Renal pelvis (tissue), 4 donors: ENCODE data around the gene SLC16A4. TPM values are rescaled to one million over a fixed set of nuclear protein-coding genes. Genes with fewer than 3 reads are reported as not detected.
"Not testable (repeated sequence)": the region's sequence is repeated elsewhere in the genome, so short reads cannot be mapped to it uniquely, and the experiment has no call there.

Experiments used
- DNase-seq: peaks from one replicate; pipeline ENCODE4 v3.0.0-alpha.2; 2013
- polyA plus RNA-seq, 3 donors: library from polyadenylated mRNA; unstranded; fragments of 120-200 nt; gene quantifications; one replicate each; pipeline ENCODE4 v1.2.1, GENCODE V29; 2013; ENCODE audit not compliant: insufficient read length in 3 of 3

Gene SLC16A4
- polyA plus RNA-seq, 3 donors: 66.3 to 117 (median 96.8) TPM

GRCh38 chr1:110413045-110413444 lies 22.2 kb upstream of the SLC16A4 start:
- not testable (repeated sequence) for DNase-seq

- DNase-seq: no peak
These were observed 21.8 kb upstream of the SLC16A4 start for GRCh38 chr1:110412576-110412975.

GRCh38 chr1:110411173-110411735 lies 20.4 kb upstream of the SLC16A4 start:
- DNase-seq: no peak

GRCh38 chr1:110409316-110409715 lies 18.5 kb upstream of the SLC16A4 start:
- DNase-seq: no peak

DNA sequence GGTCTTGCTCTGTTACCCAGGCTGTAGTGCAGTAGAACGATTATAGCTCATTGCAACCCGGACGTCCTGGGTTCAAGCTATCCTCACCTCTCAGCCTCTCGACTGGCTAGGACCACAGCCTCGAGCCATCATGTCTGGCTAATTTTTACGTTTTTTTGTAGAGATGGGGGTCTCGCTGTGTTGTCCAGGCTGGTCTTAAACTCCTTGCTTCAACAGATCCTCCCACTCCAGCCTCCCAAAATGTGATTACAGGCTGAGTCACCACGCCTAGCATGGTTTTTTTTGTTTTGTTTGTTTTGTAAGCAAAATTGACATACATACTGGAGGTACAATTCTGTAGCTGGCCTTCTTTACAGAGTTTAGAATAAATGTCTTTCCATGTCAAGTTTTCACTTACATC lies 17.7 kb upstream of the SLC16A4 start:
- no peak for DNase-seq

- peak; percentile 94 for DNase-seq
These were observed 16.7 kb upstream of the SLC16A4 start, which contains the start of gene LAMTOR5 for GRCh38 chr1:110407260-110408210. Gene LAMTOR5, minus strand, starts transcription at chr1:110407694. Its CDS starts 74 bp downstream, at chr1:110407620.

GRCh38 chr1:110406407-110406806 lies 15.6 kb upstream of the SLC16A4 start:
- DNase-seq: not testable (repeated sequence)

DNA sequence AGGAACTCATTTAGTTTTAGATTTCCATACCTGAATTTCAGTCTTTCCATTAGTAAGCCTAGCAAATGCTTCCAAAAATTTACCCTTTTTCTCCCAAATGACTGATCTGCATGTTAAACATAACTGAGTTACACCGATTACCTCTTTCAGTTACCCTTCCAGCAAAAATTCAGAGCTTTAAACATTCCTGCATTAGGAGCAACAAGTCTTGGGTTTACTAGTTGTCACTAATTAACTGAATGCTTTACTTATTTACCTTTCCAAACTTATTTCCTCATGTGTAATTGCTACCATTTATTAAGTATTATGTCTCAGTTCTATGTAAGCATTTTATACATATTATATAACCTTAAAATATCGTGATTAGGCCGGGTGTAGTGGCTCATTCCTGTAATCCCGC lies 13.6 kb upstream of the SLC16A4 start:
- no peak for DNase-seq

DNA sequence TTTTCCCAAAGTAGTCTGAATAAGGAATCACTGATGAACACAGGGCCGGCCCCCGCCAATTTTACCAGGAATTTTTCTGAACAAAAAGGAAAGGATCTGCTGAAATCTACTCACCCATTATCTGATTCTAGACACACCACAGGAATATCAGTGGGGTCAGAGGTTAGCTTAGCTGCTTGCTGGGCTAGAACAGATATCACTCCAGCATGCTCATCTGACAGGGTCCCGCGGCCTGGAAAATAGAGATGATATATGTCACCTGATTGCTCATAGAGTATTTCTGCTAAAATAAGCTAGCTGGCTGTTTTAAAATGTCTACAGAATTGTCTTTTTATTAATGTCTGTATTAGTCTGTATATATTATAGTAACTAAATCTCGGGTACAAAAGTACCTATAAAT lies 13.0 kb upstream of the SLC16A4 start:
- no peak for DNase-seq

GRCh38 chr1:110396259-110396958 lies 5.6 kb upstream of the SLC16A4 start:
- not testable (repeated sequence) for DNase-seq

- DNase-seq: no peak
These were observed 3.6 kb upstream of the SLC16A4 start for GRCh38 chr1:110394493-110394820.

GRCh38 chr1:110393691-110394492 lies 3.1 kb upstream of the SLC16A4 start:
- no peak for DNase-seq

DNA sequence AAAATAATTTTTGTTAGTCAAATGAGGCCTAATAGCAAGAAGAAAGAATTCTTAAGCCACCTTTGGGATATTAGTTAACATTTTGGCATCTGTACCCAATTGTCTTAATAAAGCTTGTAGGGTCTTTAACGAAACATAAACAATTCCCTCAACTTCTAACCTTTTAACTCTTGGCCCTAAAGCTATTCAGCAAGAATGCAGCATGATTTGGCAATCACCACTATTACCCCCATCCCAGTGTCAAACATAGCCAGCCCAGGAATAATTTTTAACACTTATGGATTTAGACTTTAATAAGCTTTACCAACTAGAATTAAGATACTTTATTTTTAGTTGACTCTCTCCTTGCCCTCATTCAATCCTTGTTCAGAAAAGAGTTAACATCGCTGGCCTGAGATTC lies 2.5 kb upstream of the SLC16A4 start:
- no peak for DNase-seq

DNA sequence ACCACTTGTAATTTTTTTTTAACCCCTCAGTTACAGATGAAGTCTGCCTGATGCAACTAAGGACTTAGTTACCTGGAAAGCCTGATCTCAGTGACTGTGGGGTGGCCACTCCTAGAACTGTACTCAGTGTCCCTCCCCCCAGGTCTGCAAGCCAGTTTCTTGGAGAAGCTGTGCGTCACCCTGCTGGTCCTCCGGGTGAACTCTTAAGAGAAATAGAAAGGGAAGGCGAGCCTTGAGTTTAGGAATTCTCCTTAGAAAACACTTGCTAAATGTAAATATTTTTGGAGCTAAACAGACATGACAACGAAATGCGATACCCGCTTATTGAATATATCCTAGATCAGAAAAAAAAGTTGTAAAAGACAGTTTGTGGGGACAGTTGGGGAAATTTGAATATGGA lies 730 bp downstream of the SLC16A4 start:
- no peak for DNase-seq

DNA sequence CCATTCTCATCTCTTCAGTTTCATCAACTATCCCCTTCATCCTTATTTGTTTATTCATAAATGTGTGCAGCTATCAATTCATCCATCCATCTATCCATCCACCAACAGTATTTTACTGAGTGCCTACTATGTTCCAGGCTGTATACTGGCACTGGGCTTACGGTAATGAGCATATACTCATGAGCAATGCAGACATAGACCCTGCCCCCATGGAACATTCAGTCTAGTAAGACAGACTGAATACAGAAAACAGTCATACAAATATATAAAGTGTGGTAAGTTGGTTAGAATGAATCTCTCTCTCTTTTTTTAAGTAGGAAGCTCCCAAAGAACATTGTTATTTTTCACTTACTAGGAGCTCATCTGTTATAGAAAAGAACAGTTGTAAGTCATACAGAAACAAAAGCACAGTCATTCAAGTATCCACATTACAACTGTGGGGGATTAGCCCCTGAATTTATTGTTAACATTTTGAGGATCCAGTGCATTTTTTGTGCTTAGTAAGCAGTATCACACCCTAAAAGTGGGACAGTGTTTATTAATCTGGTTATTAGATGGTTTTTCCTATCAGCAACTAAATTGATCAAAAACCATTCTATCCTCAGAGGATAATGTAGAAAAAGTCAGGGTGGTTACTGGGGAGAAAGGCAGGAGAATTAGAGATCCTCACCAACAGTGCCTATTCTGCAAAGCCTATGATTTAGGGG lies 3.6 kb downstream of the SLC16A4 start:
- DNase-seq: no peak

DNA sequence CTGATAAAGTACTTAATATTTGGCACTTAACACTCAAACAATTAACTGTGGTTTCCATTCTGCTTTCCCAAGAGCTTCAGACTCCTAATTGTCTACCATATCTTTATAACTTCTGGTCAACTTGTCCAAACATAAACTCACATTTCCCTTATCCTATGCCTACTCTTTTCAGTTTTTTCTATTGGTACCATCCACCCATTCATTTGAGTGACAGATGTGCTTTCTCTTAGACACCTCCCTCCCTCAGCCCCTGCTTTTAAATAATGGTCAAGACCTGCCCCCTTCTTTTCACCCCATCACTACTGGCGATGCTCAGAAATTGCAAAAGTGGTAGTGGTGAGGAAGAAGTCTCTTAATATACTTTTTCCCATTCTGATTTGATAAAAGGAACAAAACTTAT lies 5.5 kb downstream of the SLC16A4 start:
- DNase-seq: no peak

GRCh38 chr1:110384581-110385321 lies 6.1 kb downstream of the SLC16A4 start:
- no peak for DNase-seq

- no peak for DNase-seq
These were observed 7.4 kb downstream of the SLC16A4 start for GRCh38 chr1:110383251-110383990.

- no peak for DNase-seq
These were observed 10.0 kb downstream of the SLC16A4 start for GRCh38 chr1:110380672-110381283.
